OCI-LY3 (cell line): ENCODE data around the gene PALLD.

Experiments used
- CTCF ChIP-seq: fragments of 200-600, 300-600 bp; sonication (generic); IDR thresholded peaks from 2 replicates; pipeline ENCODE4 v1.5.1; 2014; ENCODE audit warnings: antibody characterized with exemption, low read length, low read depth
- EZH2phosphoT487 ChIP-seq: fragments of 200-600 bp; shearing (Covaris generic); IDR thresholded peaks from 2 replicates; pipeline ENCODE4 v1.6.1; 2018; ENCODE audit warnings: antibody characterized with exemption, mixed run types, low read depth

GRCh38 chr4:168802222-168802621 is 305.4 kb downstream of the PALLD start:
- no peak for TF ChIP-seq CTCF
- TF ChIP-seq EZH2phosphoT487, result no peak
